HCT116 (cell line): ENCODE measurements around the gene DGKZ. TPM values are rescaled to one million over a fixed set of nuclear protein-coding genes. Genes with fewer than 3 reads are reported as not detected.
A peak's percentile ranks its signal among the peaks of the same experiment; 100 is the strongest.

Experiments
- ATAC-seq: fragments of 200-7000 bp; cut with Tn5 transposase; 2 replicates; pipeline ENCODE4 v1.9.1; 2020; ENCODE audit warnings: mild to moderate bottlenecking, moderate library complexity
- BruUV-seq: library from RNA; stranded (reverse); fragments of 400-500 nt; replicated peaks from 2 replicates; lab custom pipeline; 2021; lab: Mats Ljungman, UMichigan
- CTCF ChIA-PET: fragments of 300-600 bp; sonication (Branson Sonifier 250); formaldehyde crosslinking; loops from one replicate; lab custom pipeline; 2021; ENCODE audit warnings: antibody characterized with exemption; lab: Charles Lee
- POLR2A ChIA-PET: fragments of 300-600, 350-600 bp; sonication (Branson Sonifier 250); formaldehyde crosslinking; loops from one replicate; lab custom pipeline; 2021; ENCODE audit warnings: antibody characterized with exemption; lab: Charles Lee
- RAD21 ChIA-PET, 2 experiments: fragments of 300-600 bp; sonication (Branson Sonifier 250); formaldehyde crosslinking; loops; one replicate each; lab custom pipeline; 2023; ENCODE audit warnings: low total read pairs in 2 of 2; ENCODE audit not compliant: uncharacterized antibody in 2 of 2, unreplicated experiment in 2 of 2, low non-redundant PET in 1 of 2; lab: Charles Lee
- DNase-seq: peaks from one replicate; pipeline ENCODE4 v3.0.0-alpha.2; 2010; ENCODE audit warnings: low read depth, low spot score
- H2AFZ ChIP-seq: fragments of 200-600 bp; shearing (Covaris generic), sonication (generic); 2 replicates; pipeline ENCODE4 v1.6.1; 2017; ENCODE audit warnings: low read depth, mixed run types, mixed read lengths, antibody characterized with exemption, low read length; ENCODE audit not compliant: poor library complexity, severe bottlenecking
- H3K27ac ChIP-seq: 2 replicates; pipeline ENCODE4 v1.5.1; 2012; ENCODE audit warnings: low read depth, low read length
- H3K27me3 ChIP-seq: fragments of 200-600 bp; sonication (generic); 2 replicates; pipeline ENCODE4 v1.6.1; 2016; ENCODE audit warnings: mixed run types, low read length, mixed read lengths; ENCODE audit not compliant: insufficient read depth
- H3K36me3 ChIP-seq, 2 experiments: fragments of 200-500 bp in 1 of 2; fragments of 200-600 bp in 1 of 2; sonication (Bioruptor generic) in 1 of 2; sonication (generic) in 1 of 2; 2 replicates each; pipeline versions ENCODE4 v1.5.1 to v1.6.1; 2014 to 2016; ENCODE audit warnings: low read length in 2 of 2, inconsistent platforms in 1 of 2, mixed read lengths in 1 of 2, mixed run types in 1 of 2; ENCODE audit not compliant: insufficient read depth in 2 of 2, control insufficient read depth in 1 of 2
- H3K4me1 ChIP-seq, 2 experiments: fragments of 200-600 bp in 1 of 2; sonication (generic) in 1 of 2; 2 replicates each; pipeline versions ENCODE4 v1.5.1 to v1.6.1; 2012 to 2017; ENCODE audit warnings: low read length in 2 of 2, inconsistent platforms in 1 of 2, mild to moderate bottlenecking in 1 of 2, mixed read lengths in 1 of 2, mixed run types in 1 of 2, moderate library complexity in 1 of 2; ENCODE audit not compliant: insufficient read depth in 2 of 2, control insufficient read depth in 1 of 2
- H3K4me2 ChIP-seq: fragments of 200-600 bp; sonication (generic); 2 replicates; pipeline ENCODE4 v1.6.1; 2017; ENCODE audit warnings: mixed run types, low read length, mixed read lengths
- H3K4me3 ChIP-seq, 2 experiments: fragments of 200-600 bp in 1 of 2; sonication (generic) in 1 of 2; replicated peaks in 1 of 2; 2 replicates each; pipeline ENCODE4 v1.5.1; 2011 to 2016; ENCODE audit warnings: low read length in 2 of 2, control low read depth in 1 of 2, low read depth in 1 of 2, mild to moderate bottlenecking in 1 of 2, mixed read lengths in 1 of 2, mixed run types in 1 of 2
- H3K79me2 ChIP-seq: fragments of 200-600 bp; sonication (generic); 2 replicates; pipeline ENCODE4 v1.6.1; 2017; ENCODE audit warnings: mild to moderate bottlenecking, mixed run types, low read length, moderate library complexity, mixed read lengths; ENCODE audit not compliant: insufficient read depth
- H3K9ac ChIP-seq: fragments of 200-600 bp; sonication (generic); 2 replicates; pipeline ENCODE4 v1.6.1; 2016; ENCODE audit warnings: low read length, mixed read lengths
- H3K9me2 ChIP-seq: fragments of 200-600 bp; sonication (generic), shearing (Covaris generic); 2 replicates; pipeline ENCODE4 v1.6.1; 2017; ENCODE audit warnings: mixed run types, mild to moderate bottlenecking, moderate library complexity; ENCODE audit not compliant: insufficient read depth
- H3K9me3 ChIP-seq, 2 experiments: fragments of 200-500 bp in 1 of 2; fragments of 200-600 bp in 1 of 2; sonication (Bioruptor generic) in 1 of 2; sonication (generic) in 1 of 2; 2 replicates each; pipeline ENCODE4 v1.6.1; 2014 to 2017; ENCODE audit warnings: low read length in 2 of 2, mixed read lengths in 2 of 2, inconsistent platforms in 1 of 2, low read depth in 1 of 2, mild to moderate bottlenecking in 1 of 2, mixed run types in 1 of 2, moderate library complexity in 1 of 2; ENCODE audit not compliant: control insufficient read depth in 1 of 2, insufficient read depth in 1 of 2
- H4K20me1 ChIP-seq: fragments of 200-600 bp; sonication (generic), shearing (Covaris generic); 2 replicates; pipeline ENCODE4 v1.6.1; 2017; ENCODE audit warnings: mixed run types, mild to moderate bottlenecking, moderate library complexity; ENCODE audit not compliant: insufficient read depth
- ATF3 ChIP-seq: IDR thresholded peaks from 2 replicates; pipeline ENCODE4 v1.6.1; 2012
- CEBPB ChIP-seq: IDR thresholded peaks from 2 replicates; pipeline ENCODE4 v1.6.1; 2012; ENCODE audit warnings: low read depth
- ELF1 ChIP-seq: IDR thresholded peaks from 2 replicates; pipeline ENCODE4 v1.6.1; 2012; ENCODE audit warnings: low read depth, borderline replicate concordance
- EZH2phosphoT487 ChIP-seq: fragments of 200-600 bp; IDR thresholded peaks from 2 replicates; pipeline ENCODE4 v1.6.1; 2018; ENCODE audit warnings: antibody characterized with exemption, borderline replicate concordance
- FOSL1 ChIP-seq: IDR thresholded peaks from 2 replicates; pipeline ENCODE4 v1.6.1; 2012; ENCODE audit warnings: low read depth
- JUND ChIP-seq: IDR thresholded peaks from 2 replicates; pipeline ENCODE4 v1.6.1; 2012
- MAX ChIP-seq: IDR thresholded peaks from 2 replicates; pipeline ENCODE4 v1.6.1; 2012
- POLR2A ChIP-seq: IDR thresholded peaks from 2 replicates; pipeline ENCODE4 v1.7.0; 2011; ENCODE audit warnings: borderline replicate concordance; ENCODE audit not compliant: insufficient read depth, insufficient read length; ENCODE audit errors: extremely low read depth
- RAD21 ChIP-seq: IDR thresholded peaks from 2 replicates; pipeline ENCODE4 v1.6.1; 2012; ENCODE audit warnings: low read depth, mild to moderate bottlenecking
- REST ChIP-seq: IDR thresholded peaks from 2 replicates; pipeline ENCODE4 v1.6.1; 2012; ENCODE audit warnings: low read depth
- SIN3A ChIP-seq: IDR thresholded peaks from 2 replicates; pipeline ENCODE4 v1.6.1; 2012; ENCODE audit warnings: low read depth
- SP1 ChIP-seq: IDR thresholded peaks from 2 replicates; pipeline ENCODE4 v1.6.1; 2012; ENCODE audit warnings: low read depth
- SRF ChIP-seq: IDR thresholded peaks from 2 replicates; pipeline ENCODE4 v1.6.1; 2012; ENCODE audit warnings: low read depth
- TCF7L2 ChIP-seq: IDR thresholded peaks from 2 replicates; pipeline ENCODE4 v1.7.0; 2011; ENCODE audit warnings: borderline replicate concordance, inconsistent platforms; ENCODE audit not compliant: insufficient read depth, insufficient read length; ENCODE audit errors: extremely low read depth
- YY1 ChIP-seq: IDR thresholded peaks from 2 replicates; pipeline ENCODE4 v1.6.1; 2011; ENCODE audit warnings: low read length, low read depth, moderate library complexity, mild to moderate bottlenecking; ENCODE audit not compliant: insufficient replicate concordance; ENCODE audit errors: extremely low read depth
- ZBTB33 ChIP-seq: IDR thresholded peaks from 2 replicates; pipeline ENCODE4 v1.6.1; 2011; ENCODE audit warnings: mild to moderate bottlenecking, low read length, moderate library complexity; ENCODE audit not compliant: insufficient replicate concordance; ENCODE audit errors: extremely low read depth
- ZFX ChIP-seq: fragments of 450-650 bp; IDR thresholded peaks from 2 replicates; pipeline ENCODE4 v1.6.1; 2017
- ZNF274 ChIP-seq: fragments of 200-500 bp; sonication (Bioruptor generic); IDR thresholded peaks from 2 replicates; pipeline ENCODE4 v1.6.1; 2014; ENCODE audit warnings: mild to moderate bottlenecking, low read depth, low read length, inconsistent platforms
- intact Hi-C: fragments of 100-400 bp; cut with micrococcal nuclease; formaldehyde crosslinking; loops from 2 replicates; pipeline ENCODE4 v1.10.0; 2022
- total RNA-seq: library from RNA; stranded (reverse); gene quantifications from one replicate; pipeline ENCODE4 v1.2.1, GENCODE V29; 2021; ENCODE audit not compliant: unreplicated experiment

DGKZ gene
- total RNA-seq, 1 experiment from 2014 or later, result 70.2 TPM

GRCh38 chr11:46348566-46349401 is 1.5 kb downstream of the DGKZ start:
- BruUV-seq, result no TSS peak
- DNase-seq (no peak), ATAC-seq (no peak)
- TF ChIP-seq ATF3 (no peak), POLR2A (no peak), SRF (no peak), RAD21 (no peak), TCF7L2 (no peak), ELF1 (no peak), YY1 (no peak), ZNF274 (no peak), CEBPB (no peak), SIN3A (no peak), JUND (no peak), REST (no peak), ZBTB33 (no peak), MAX (no peak), ZFX (no peak), EZH2phosphoT487 (no peak), FOSL1 (no peak), SP1 (no peak)
- no peaks in the 10 kb centered on the region for H3K36me3 ChIP-seq
- ChIA-PET CTCF (no interaction called here), RAD21 (interaction anchor here in 1 of 2 experiments (1.3 kb wide), 1 partner anchor 105 kb away, joined by 3 read pairs; no protein-coding TSS in a partner anchor), POLR2A (interaction anchor here (1.3 kb wide), 1 partner anchor 105 kb away, joined by 6 read pairs; no protein-coding TSS in a partner anchor)
- peak overlapping the region; percentile 97 for H3K4me2 ChIP-seq
- peaks cover 7% of the 10 kb centered on the region; the same call in 1 of the 2 replicates for H4K20me1 ChIP-seq
- intact Hi-C loops, result no loop called here
- H3K27ac ChIP-seq, result peak overlapping the region; percentile 76; the same call in 1 of the 2 replicates
- H3K9ac ChIP-seq, result peak overlapping the region; percentile 92
- H2AFZ ChIP-seq, result no peak overlapping the region
- H3K4me3 ChIP-seq, result peak overlapping the region; percentile 91 to 97
- no peaks in the 10 kb centered on the region for H3K9me3 ChIP-seq
- peaks cover 61% of the 10 kb centered on the region for H3K79me2 ChIP-seq
- H3K4me1 ChIP-seq, result peaks cover 14 to 38% of the 10 kb centered on the region in 2 experiments; a peak in 3 of 4 replicates
- no peaks in the 10 kb centered on the region for H3K27me3 ChIP-seq
- H3K9me2 ChIP-seq, result no peaks in the 10 kb centered on the region
